Upper lobe of left lung (tissue), 4 donors: ENCODE results near the gene LMO7.

Experiments
- EP300 ChIP-seq, 4 donors: sonication (generic); formaldehyde crosslinking; IDR thresholded peaks; one replicate each; pipeline ENCODE4 v1.5.1; 2017; ENCODE audit warnings: antibody characterized with exemption in 4 of 4, control low read depth in 2 of 4
- POLR2A ChIP-seq, 4 donors: fragments of 450-650 bp; IDR thresholded peaks; one replicate each; pipeline ENCODE4 v1.5.1; 2016 to 2017; ENCODE audit warnings: antibody characterized with exemption in 4 of 4, mild to moderate bottlenecking in 2 of 4
- POLR2AphosphoS5 ChIP-seq, 2 donors: sonication (generic); formaldehyde crosslinking; IDR thresholded peaks; one replicate each; pipeline ENCODE4 v1.5.1; 2017; ENCODE audit warnings: antibody characterized with exemption in 2 of 2
- TF ChIP-seq, protein P1 (sequence below), 6 experiments: fragments of 450-650 bp in 4 of 6; fragments of 200-600 bp in 2 of 6; sonication (generic) in 2 of 6; IDR thresholded peaks; one replicate each; pipeline ENCODE4 v1.5.1; 2016 to 2019; ENCODE audit warnings: antibody characterized with exemption in 6 of 6

DNA sequence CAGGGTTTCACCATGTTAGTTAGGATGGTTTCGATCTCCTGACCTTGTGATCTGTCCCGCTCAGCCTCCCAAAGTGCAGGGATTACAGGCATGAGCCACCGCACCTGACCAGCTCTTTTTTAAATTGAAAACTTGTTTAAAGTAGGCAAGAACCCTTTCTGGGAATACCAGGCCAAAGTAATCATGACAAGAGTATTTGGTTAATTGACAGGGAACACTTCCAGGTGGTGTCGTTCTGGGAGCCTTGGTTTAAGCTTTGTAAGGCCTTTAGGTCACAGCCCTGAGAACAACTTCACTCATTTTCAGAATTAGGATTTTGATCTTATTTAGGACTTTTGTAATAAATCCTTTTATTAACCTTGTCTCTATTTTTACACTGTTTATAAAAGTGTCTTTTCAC lies 115.2 kb downstream of the LMO7 start:
- TF ChIP-seq, protein P1, sequence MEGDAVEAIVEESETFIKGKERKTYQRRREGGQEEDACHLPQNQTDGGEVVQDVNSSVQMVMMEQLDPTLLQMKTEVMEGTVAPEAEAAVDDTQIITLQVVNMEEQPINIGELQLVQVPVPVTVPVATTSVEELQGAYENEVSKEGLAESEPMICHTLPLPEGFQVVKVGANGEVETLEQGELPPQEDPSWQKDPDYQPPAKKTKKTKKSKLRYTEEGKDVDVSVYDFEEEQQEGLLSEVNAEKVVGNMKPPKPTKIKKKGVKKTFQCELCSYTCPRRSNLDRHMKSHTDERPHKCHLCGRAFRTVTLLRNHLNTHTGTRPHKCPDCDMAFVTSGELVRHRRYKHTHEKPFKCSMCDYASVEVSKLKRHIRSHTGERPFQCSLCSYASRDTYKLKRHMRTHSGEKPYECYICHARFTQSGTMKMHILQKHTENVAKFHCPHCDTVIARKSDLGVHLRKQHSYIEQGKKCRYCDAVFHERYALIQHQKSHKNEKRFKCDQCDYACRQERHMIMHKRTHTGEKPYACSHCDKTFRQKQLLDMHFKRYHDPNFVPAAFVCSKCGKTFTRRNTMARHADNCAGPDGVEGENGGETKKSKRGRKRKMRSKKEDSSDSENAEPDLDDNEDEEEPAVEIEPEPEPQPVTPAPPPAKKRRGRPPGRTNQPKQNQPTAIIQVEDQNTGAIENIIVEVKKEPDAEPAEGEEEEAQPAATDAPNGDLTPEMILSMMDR (IDR thresholded peaks at IDR 0.05), result no peak
- no peak for TF ChIP-seq EP300 (IDR thresholded peaks at IDR 0.05)
- no peak for TF ChIP-seq POLR2A (IDR thresholded peaks at IDR 0.05)
- no peak for TF ChIP-seq POLR2AphosphoS5 (IDR thresholded peaks at IDR 0.05)
